Ishikawa (cell line): Measurements from ENCODE around the gene ACTN4.

Source experiments
- CEBPB ChIP-seq: IDR thresholded peaks from 2 replicates; pipeline ENCODE4 v1.6.1; 2012
- EP300 ChIP-seq: IDR thresholded peaks from 2 replicates; pipeline ENCODE4 v1.6.1; 2012; ENCODE audit warnings: borderline replicate concordance
- FOXM1 ChIP-seq: IDR thresholded peaks from 2 replicates; pipeline ENCODE4 v1.6.1; 2012; ENCODE audit warnings: low read depth, borderline replicate concordance
- RAD21 ChIP-seq: IDR thresholded peaks from 2 replicates; pipeline ENCODE4 v1.6.1; 2012; ENCODE audit warnings: low read depth
- TAF1 ChIP-seq: IDR thresholded peaks from 2 replicates; pipeline ENCODE4 v1.6.1; 2012; ENCODE audit warnings: low read depth, mild to moderate bottlenecking

GRCh38 chr19:38713227-38713649 lies 65.8 kb downstream of the ACTN4 start:
- TF ChIP-seq FOXM1 (no peak), EP300 (no peak), TAF1 (no peak), RAD21 (no peak), CEBPB (no peak)
